ENCODE results near the gene GABRB1. TPM values are rescaled to one million over a fixed set of nuclear protein-coding genes. Genes with fewer than 3 reads are reported as not detected.

GABRB1 gene
- total and polyA plus RNA-seq, 2 of the 8 experiments (the other 6 are each of a cell fraction or from before 2014, with no cell fraction given): 0.22 to 0.38 TPM

DNA sequence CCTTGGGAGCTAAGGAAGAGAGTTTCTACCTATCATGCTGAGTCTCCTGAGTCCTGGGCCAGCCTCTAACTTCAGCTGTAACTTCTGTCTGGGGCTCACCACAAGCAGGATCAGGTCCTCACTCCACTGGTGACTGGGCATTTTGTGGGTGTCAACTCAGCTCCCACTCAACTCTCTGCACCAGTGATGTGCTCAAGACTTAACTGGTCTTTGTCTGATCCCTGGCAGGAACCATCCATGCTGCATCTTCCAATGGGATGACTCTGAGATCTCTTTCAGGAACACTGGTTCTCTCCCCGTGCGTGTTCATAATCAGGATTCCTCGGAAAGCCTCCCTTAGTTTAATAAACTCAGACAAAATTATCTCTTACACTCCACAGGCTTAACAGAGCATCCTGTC, 349.8 kb downstream of the GABRB1 start (continued):
- TF ChIP-seq GABPA (IDR thresholded peaks at IDR 0.05; ENCODE audit: borderline replicate concordance, insufficient read depth, low read length) (no peak), EP300 (IDR thresholded peaks at IDR 0.05; ENCODE audit: borderline replicate concordance in 1 of 2, low read depth in 2 of 2, low read length in 2 of 2) (no peak), TAF7 (optimal IDR thresholded peaks at IDR 0.05; ENCODE audit: borderline replicate concordance, low read depth, low read length) (no peak), NRF1 (IDR thresholded peaks at IDR 0.05; ENCODE audit: low read depth, low read length) (no peak), ATF3 (IDR thresholded peaks at IDR 0.05; ENCODE audit: insufficient read depth, low read depth, low read length) (no peak)
- TF ChIP-seq, protein P1, sequence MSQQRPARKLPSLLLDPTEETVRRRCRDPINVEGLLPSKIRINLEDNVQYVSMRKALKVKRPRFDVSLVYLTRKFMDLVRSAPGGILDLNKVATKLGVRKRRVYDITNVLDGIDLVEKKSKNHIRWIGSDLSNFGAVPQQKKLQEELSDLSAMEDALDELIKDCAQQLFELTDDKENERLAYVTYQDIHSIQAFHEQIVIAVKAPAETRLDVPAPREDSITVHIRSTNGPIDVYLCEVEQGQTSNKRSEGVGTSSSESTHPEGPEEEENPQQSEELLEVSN (IDR thresholded peaks at IDR 0.05): no peak

Measured in H1 (cell line).